ENCODE results near the gene DDX39A. TPM values are rescaled to one million over a fixed set of nuclear protein-coding genes. Genes with fewer than 3 reads are reported as not detected.
A peak's percentile ranks its signal among the peaks of the same experiment; 100 is the strongest.
"Not testable (repeated sequence)": the region's sequence is repeated elsewhere in the genome, so short reads cannot be mapped to it uniquely, and the experiment has no call there.

The DDX39A gene
- total and polyA plus RNA-seq, 3 experiments from 2014 or later = 110 to 302 (median 298) TPM

DNA sequence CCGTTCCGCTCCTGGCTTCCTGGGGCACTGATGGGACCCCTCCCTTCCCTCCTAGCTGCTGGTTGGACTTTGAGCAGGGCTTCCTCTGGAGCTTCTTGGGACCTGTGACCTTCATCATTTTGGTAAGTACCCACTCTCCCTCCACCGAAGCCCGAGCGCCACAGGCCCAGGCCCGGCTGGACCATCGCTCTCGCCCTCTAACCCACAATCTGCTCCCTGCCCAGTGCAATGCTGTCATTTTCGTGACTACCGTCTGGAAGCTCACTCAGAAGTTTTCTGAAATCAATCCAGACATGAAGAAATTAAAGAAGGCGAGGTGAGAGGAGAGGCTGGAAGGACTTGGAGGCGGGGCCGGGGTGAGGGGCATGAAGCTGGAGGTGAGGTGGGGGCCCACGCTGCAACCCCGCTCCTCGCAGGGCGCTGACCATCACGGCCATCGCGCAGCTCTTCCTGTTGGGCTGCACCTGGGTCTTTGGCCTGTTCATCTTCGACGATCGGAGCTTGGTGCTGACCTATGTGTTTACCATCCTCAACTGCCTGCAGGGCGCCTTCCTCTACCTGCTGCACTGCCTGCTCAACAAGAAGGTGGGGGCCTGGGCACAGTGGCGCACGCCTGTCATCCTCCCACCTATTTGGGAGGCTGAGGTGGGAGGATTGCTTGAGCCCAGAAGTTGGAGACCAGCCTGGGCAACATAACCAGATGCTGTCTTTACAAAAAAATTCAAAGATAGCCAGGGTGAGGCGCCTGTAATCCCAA, 12.3 kb downstream of the DDX39A start:
- Mint-ChIP-seq H3K9me3 (peaks cover 0 to 4% (median 0%) of the 10 kb centered on the region in 5 donors), H3K4me1 (peaks cover 16 to 63% (median 32%) of the 10 kb centered on the region in 3 donors), H3K27ac (peak overlapping the region in 7 of 8 donors; percentile 24 to 97 (median 80)), H3K36me3 (peaks cover 12 to 85% (median 15%) of the 10 kb centered on the region in 3 donors), H3K27me3 (peaks cover 0 to 17% of the 10 kb centered on the region in 2 donors), H3K4me3 (peak overlapping the region in 4 of 7 donors; percentile 4 to 73 (median 46))
- no peak overlapping the region for H3K27ac ChIP-seq (ENCODE audit: low read depth, low read length)
- H3K4me1 ChIP-seq (ENCODE audit: insufficient read depth, low read length) = peaks cover 43% of the 10 kb centered on the region
- no peak overlapping the region for H3K4me3 ChIP-seq (ENCODE audit: low read length)
- peak in 1 of 5 donors; percentile 1 for DNase-seq
- H3K36me3 ChIP-seq (ENCODE audit: insufficient read depth, low read length) = peaks cover 77% of the 10 kb centered on the region
- CTCF ChIA-PET = interaction anchor here (0.8 to 14.4 kb wide), 19 partner anchors 8 to 347 kb away, joined by 3 to 186 read pairs (median 7); partner anchors contain the start of genes ADGRE5, ASF1B and PKN1
- no peaks in the 10 kb centered on the region for H3K27me3 ChIP-seq (ENCODE audit: insufficient read depth, low read length, poor library complexity, severe bottlenecking)
- POLR2A ChIA-PET = interaction anchor here (0.9 to 3.4 kb wide), 6 partner anchors 22 to 270 kb away, joined by 5 to 15 read pairs (median 6); partner anchors contain the start of genes ADGRE5 and PKN1
- no peaks in the 10 kb centered on the region for H3K9me3 ChIP-seq (ENCODE audit: low read length)

DNA sequence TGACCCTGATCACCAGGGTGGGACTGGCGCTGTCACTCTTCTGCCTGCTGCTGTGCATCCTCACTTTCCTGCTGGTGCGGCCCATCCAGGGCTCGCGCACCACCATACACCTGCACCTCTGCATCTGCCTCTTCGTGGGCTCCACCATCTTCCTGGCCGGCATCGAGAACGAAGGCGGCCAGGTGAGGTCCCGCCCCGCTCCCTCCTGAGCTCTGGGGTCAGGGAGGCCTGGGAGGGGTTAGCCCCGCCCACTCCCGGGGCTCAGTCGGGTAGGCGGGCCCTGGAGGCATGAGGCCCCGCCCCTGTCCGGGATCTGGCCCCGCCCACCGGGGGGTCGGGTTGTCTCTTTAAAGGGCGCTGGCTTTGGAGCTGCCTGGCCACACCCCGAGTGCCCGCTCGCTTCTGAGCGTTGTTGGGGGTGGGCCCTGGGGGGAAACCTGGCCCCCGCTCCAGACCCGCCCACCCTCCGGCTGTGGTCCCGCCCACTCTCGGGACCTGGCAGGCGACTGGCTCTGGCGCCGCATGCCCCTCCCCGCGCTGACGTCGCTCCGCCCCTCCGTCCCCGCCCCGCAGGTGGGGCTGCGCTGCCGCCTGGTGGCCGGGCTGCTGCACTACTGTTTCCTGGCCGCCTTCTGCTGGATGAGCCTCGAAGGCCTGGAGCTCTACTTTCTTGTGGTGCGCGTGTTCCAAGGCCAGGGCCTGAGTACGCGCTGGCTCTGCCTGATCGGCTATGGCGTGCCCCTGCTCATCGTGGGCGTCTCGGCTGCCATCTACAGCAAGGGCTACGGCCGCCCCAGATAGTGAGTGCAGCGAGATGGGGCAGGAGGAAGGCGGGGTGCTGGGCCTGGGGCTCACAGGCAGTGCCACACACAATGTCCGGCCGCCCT, 13.1 kb downstream of the DDX39A start:
- peak overlapping the region in 7 of 8 donors; percentile 59 to 97 (median 87) for H3K27ac Mint-ChIP-seq
- H3K9me3 Mint-ChIP-seq = peaks cover 0 to 4% (median 0%) of the 10 kb centered on the region in 5 donors
- peaks cover 0 to 13% of the 10 kb centered on the region in 2 donors for H3K27me3 Mint-ChIP-seq
- H3K36me3 ChIP-seq (ENCODE audit: insufficient read depth, low read length) = peaks cover 77% of the 10 kb centered on the region
- no peak overlapping the region for H3K4me3 ChIP-seq (ENCODE audit: low read length)
- no peaks in the 10 kb centered on the region for H3K9me3 ChIP-seq (ENCODE audit: low read length)
- peak; percentile 86 to 91 (median 88) for DNase-seq
- CTCF ChIA-PET = interaction anchor here (0.8 to 14.4 kb wide), 21 partner anchors 9 to 346 kb away, joined by 3 to 186 read pairs (median 6); partner anchors contain the start of genes ADGRE5, ASF1B and PKN1
- peaks cover 12 to 85% (median 16%) of the 10 kb centered on the region in 3 donors for H3K36me3 Mint-ChIP-seq
- H3K27me3 ChIP-seq (ENCODE audit: insufficient read depth, low read length, poor library complexity, severe bottlenecking) = no peaks in the 10 kb centered on the region
- H3K4me1 Mint-ChIP-seq = peaks cover 11 to 55% (median 26%) of the 10 kb centered on the region in 3 donors
- POLR2A ChIA-PET = interaction anchor here (0.6 to 3.4 kb wide), 12 partner anchors 11 to 1195 kb away, joined by 3 to 15 read pairs (median 4); partner anchors contain the start of genes ADGRE5 and PKN1
- peak overlapping the region in 3 of 7 donors; percentile 19 to 83 (median 77) for H3K4me3 Mint-ChIP-seq
- peaks cover 40% of the 10 kb centered on the region for H3K4me1 ChIP-seq (ENCODE audit: insufficient read depth, low read length)
- H3K27ac ChIP-seq (ENCODE audit: low read depth, low read length) = no peak overlapping the region

DNA sequence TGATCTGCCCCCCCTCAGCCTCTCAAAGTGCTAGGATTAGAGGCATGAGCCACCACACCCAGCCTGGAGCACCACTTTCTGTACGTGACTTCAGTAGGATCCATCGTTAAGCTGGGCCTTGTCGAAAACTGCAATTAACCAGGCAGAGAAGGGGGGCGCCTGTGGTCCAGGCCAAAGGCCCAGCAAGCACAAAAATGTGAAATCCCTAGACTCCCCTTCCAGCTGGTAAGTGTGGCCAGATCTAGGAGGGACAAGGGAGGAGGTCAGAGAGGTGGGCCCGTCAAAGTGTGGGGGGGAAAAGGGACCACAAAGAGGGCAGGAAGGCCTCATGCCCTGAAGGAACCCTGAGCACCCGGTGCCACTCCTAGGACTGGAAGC, 13.8 kb downstream of the DDX39A start:
- Histone ChIP-seq H3K9me3 (ENCODE audit: low read length) (no peaks in the 10 kb centered on the region), H3K27me3 (ENCODE audit: insufficient read depth, low read length, poor library complexity, severe bottlenecking) (no peaks in the 10 kb centered on the region), H3K27ac (ENCODE audit: low read depth, low read length) (no peak overlapping the region), H3K36me3 (ENCODE audit: insufficient read depth, low read length) (peaks cover 73% of the 10 kb centered on the region), H3K4me3 (ENCODE audit: low read length) (no peak overlapping the region), H3K4me1 (ENCODE audit: insufficient read depth, low read length) (peaks cover 36% of the 10 kb centered on the region)
- Mint-ChIP-seq H3K36me3 (peaks cover 12 to 86% (median 16%) of the 10 kb centered on the region in 3 donors), H3K27me3 (peaks cover 0 to 13% of the 10 kb centered on the region in 2 donors), H3K27ac (peak overlapping the region in 7 of 8 donors; percentile 59 to 97 (median 78)), H3K4me1 (peaks cover 11 to 49% (median 21%) of the 10 kb centered on the region in 3 donors), H3K9me3 (peaks cover 0 to 2% (median 0%) of the 10 kb centered on the region in 5 donors), H3K4me3 (peak overlapping the region in 3 of 7 donors; percentile 3 to 77 (median 45))
- DNase-seq = no peak
- ChIA-PET POLR2A (interaction anchor here (0.6 to 3.4 kb wide), 9 partner anchors 11 to 1196 kb away, joined by 3 to 15 read pairs (median 5); partner anchors contain the start of genes ADGRE5 and PKN1), CTCF (interaction anchor here (0.8 to 14.4 kb wide), 10 partner anchors 9 to 269 kb away, joined by 4 to 186 read pairs (median 12); partner anchors contain the start of genes ADGRE5 and ASF1B)

DNA sequence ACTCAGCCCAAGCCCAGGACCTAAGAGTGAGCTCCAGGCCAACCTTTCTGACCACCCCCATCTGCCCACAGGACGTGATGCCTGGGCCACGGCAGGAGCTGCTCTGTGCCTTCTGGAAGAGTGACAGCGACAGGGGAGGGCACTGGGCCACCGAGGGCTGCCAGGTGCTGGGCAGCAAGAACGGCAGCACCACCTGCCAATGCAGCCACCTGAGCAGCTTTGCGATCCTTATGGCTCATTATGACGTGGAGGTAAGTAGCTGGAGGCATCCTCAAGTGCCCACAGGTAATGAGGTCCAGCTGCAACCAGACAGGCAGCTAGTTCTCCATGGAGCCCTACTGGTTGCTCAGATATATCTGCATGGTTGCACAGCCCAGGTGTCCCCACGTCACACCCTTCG, 14.8 kb downstream of the DDX39A start:
- POLR2A ChIA-PET = interaction anchor here (0.6 to 1.5 kb wide), 7 partner anchors 11 to 63 kb away, joined by 3 to 11 read pairs (median 4); no protein-coding TSS in a partner anchor
- H3K27ac Mint-ChIP-seq = peak overlapping the region; percentile 35 to 97 (median 64)
- H3K4me3 ChIP-seq (ENCODE audit: low read length) = no peak overlapping the region

GRCh38 chr19:14403145-14403930, 15.8 kb downstream of the DDX39A start:
- Mint-ChIP-seq H3K36me3 (peaks cover 9 to 80% (median 13%) of the 10 kb centered on the region in 3 donors), H3K4me1 (peaks cover 0 to 29% (median 6%) of the 10 kb centered on the region in 3 donors), H3K4me3 (peak overlapping the region in 2 of 7 donors; percentile 27 to 34), H3K27ac (peak overlapping the region in 5 of 8 donors; percentile 22 to 97 (median 60))
- peaks cover 55% of the 10 kb centered on the region for H3K36me3 ChIP-seq (ENCODE audit: insufficient read depth, low read length)
- H3K9me3 Mint-ChIP-seq; H3K27ac ChIP-seq (ENCODE audit: low read depth, low read length); H3K27me3 Mint-ChIP-seq; H3K27me3 ChIP-seq (ENCODE audit: insufficient read depth, low read length, poor library complexity, severe bottlenecking); H3K4me3 ChIP-seq (ENCODE audit: low read length); H3K9me3 ChIP-seq (ENCODE audit: low read length): not testable (repeated sequence)
- H3K4me1 ChIP-seq (ENCODE audit: insufficient read depth, low read length) = peaks cover 20% of the 10 kb centered on the region
- DNase-seq = peak in 1 of 5 donors; percentile 0
- ChIA-PET POLR2A (interaction anchor here (0.6 to 1.5 kb wide), 6 partner anchors 10 to 40 kb away, joined by 3 to 4 read pairs (median 3); no protein-coding TSS in a partner anchor), CTCF (interaction anchor here (0.9 to 14.4 kb wide), 5 partner anchors 23 to 267 kb away, joined by 5 to 186 read pairs (median 37); partner anchors contain the start of genes ADGRE5 and ASF1B)

More for the DNA sequence above, 14.8 kb downstream of the DDX39A start:
- Mint-ChIP-seq H3K27me3 (peaks cover 0 to 9% of the 10 kb centered on the region in 2 donors), H3K9me3 (no peaks in the 10 kb centered on the region), H3K4me1 (peaks cover under 1 to 39% (median 11%) of the 10 kb centered on the region in 3 donors), H3K36me3 (peaks cover 12 to 82% (median 13%) of the 10 kb centered on the region in 3 donors), H3K4me3 (peak overlapping the region in 2 of 7 donors; percentile 58 to 83)
- Histone ChIP-seq H3K27me3 (ENCODE audit: insufficient read depth, low read length, poor library complexity, severe bottlenecking) (no peaks in the 10 kb centered on the region), H3K36me3 (ENCODE audit: insufficient read depth, low read length) (peaks cover 63% of the 10 kb centered on the region), H3K27ac (ENCODE audit: low read depth, low read length) (no peak overlapping the region), H3K9me3 (ENCODE audit: low read length) (no peaks in the 10 kb centered on the region), H3K4me1 (ENCODE audit: insufficient read depth, low read length) (peaks cover 26% of the 10 kb centered on the region)
- CTCF ChIA-PET = interaction anchor here (0.9 to 14.4 kb wide), 5 partner anchors 24 to 268 kb away, joined by 5 to 186 read pairs (median 37); partner anchors contain the start of genes ADGRE5 and ASF1B
- DNase-seq = peak in 1 of 5 donors; percentile 1

GRCh38 chr19:14402332-14403144, 16.6 kb downstream of the DDX39A start:
- CTCF ChIA-PET = interaction anchor here (0.8 to 14.4 kb wide), 7 partner anchors 10 to 266 kb away, joined by 3 to 186 read pairs (median 4); partner anchors contain the start of gene ADGRE5
- peaks cover 20% of the 10 kb centered on the region for H3K4me1 ChIP-seq (ENCODE audit: insufficient read depth, low read length)
- H3K36me3 ChIP-seq (ENCODE audit: insufficient read depth, low read length) = peaks cover 53% of the 10 kb centered on the region
- no peak overlapping the region for H3K27ac ChIP-seq (ENCODE audit: low read depth, low read length)
- Mint-ChIP-seq H3K27ac (peak overlapping the region in 5 of 8 donors; percentile 4 to 97 (median 65)), H3K4me3 (peak overlapping the region in 4 of 7 donors; percentile 5 to 72 (median 37)), H3K27me3 (peaks cover 0 to 7% of the 10 kb centered on the region in 2 donors), H3K36me3 (peaks cover 12 to 79% (median 16%) of the 10 kb centered on the region in 3 donors), H3K9me3 (no peaks in the 10 kb centered on the region), H3K4me1 (peaks cover 0 to 28% (median 9%) of the 10 kb centered on the region in 3 donors)
- peak in 1 of 5 donors; percentile 11 for DNase-seq
- no peaks in the 10 kb centered on the region for H3K27me3 ChIP-seq (ENCODE audit: insufficient read depth, low read length, poor library complexity, severe bottlenecking)
- H3K4me3 ChIP-seq (ENCODE audit: low read length) = no peak overlapping the region
- no peaks in the 10 kb centered on the region for H3K9me3 ChIP-seq (ENCODE audit: low read length)
- POLR2A ChIA-PET = interaction anchor here (0.8 to 1.2 kb wide), 3 partner anchors 9 to 39 kb away, joined by 3 to 11 read pairs (median 3); partner anchors contain the start of gene ADGRE5
